Measurements from ENCODE around the gene ICAM3.

- TF ChIP-seq CTCF (IDR thresholded peaks at IDR 0.05) (no peak), POLR2A (IDR thresholded peaks at IDR 0.05) (no peak)
These were observed 18.0 kb downstream of the ICAM3 start for GRCh38 chr19:10321417-10321797.
